ENCODE results near the gene AEN. TPM values are rescaled to one million over a fixed set of nuclear protein-coding genes. Genes with fewer than 3 reads are reported as not detected.
A peak's percentile ranks its signal among the peaks of the same experiment; 100 is the strongest.

The AEN gene
- total RNA-seq, 1 donor: 36.6 TPM

- DNase-seq (ENCODE audit: low read depth): peak; percentile 33
- peak overlapping the region; percentile 15 for H3K4me3 ChIP-seq (ENCODE audit: low read depth, low read length)
- TF ChIP-seq CTCF (IDR thresholded peaks at IDR 0.05; ENCODE audit: insufficient read depth, low read length): no peak
Measured at GRCh38 chr15:88624971-88625490, 3.9 kb downstream of the AEN start.

- DNase-seq (ENCODE audit: low read depth): no peak
- TF ChIP-seq CTCF (IDR thresholded peaks at IDR 0.05; ENCODE audit: insufficient read depth, low read length): no peak
- no peak overlapping the region for H3K4me3 ChIP-seq (ENCODE audit: low read depth, low read length)
Measured at GRCh38 chr15:88625943-88626741, 5.0 kb downstream of the AEN start.

GRCh38 chr15:88627463-88627862 lies 6.3 kb downstream of the AEN start:
- no peak overlapping the region for H3K4me3 ChIP-seq (ENCODE audit: low read depth, low read length)
- TF ChIP-seq CTCF (IDR thresholded peaks at IDR 0.05; ENCODE audit: insufficient read depth, low read length): no peak
- no peak for DNase-seq (ENCODE audit: low read depth)

GRCh38 chr15:88628018-88628654 lies 7.0 kb downstream of the AEN start:
- TF ChIP-seq CTCF (IDR thresholded peaks at IDR 0.05; ENCODE audit: insufficient read depth, low read length): no peak
- DNase-seq (ENCODE audit: low read depth): no peak
- H3K4me3 ChIP-seq (ENCODE audit: low read depth, low read length): no peak overlapping the region

- DNase-seq (ENCODE audit: low read depth): no peak
- TF ChIP-seq CTCF (IDR thresholded peaks at IDR 0.05; ENCODE audit: insufficient read depth, low read length): no peak
- no peak overlapping the region for H3K4me3 ChIP-seq (ENCODE audit: low read depth, low read length)
Measured at GRCh38 chr15:88629071-88629470, 7.9 kb downstream of the AEN start.

GRCh38 chr15:88630141-88630721 lies 9.1 kb downstream of the AEN start:
- DNase-seq (ENCODE audit: low read depth): no peak
- no peak for TF ChIP-seq CTCF (IDR thresholded peaks at IDR 0.05; ENCODE audit: insufficient read depth, low read length)

More at GRCh38 chr15:88630141-88630721, 9.1 kb downstream of the AEN start:
- no peak overlapping the region for H3K4me3 ChIP-seq (ENCODE audit: low read depth, low read length)

Data from fibroblast of the aortic adventitia (primary cell).